ENCODE data around the gene SYCP1. TPM values are rescaled to one million over a fixed set of nuclear protein-coding genes. Genes with fewer than 3 reads are reported as not detected.

The SYCP1 gene
- total and polyA plus RNA-seq, 2 donors from 2014 or later, result not detected

- TF ChIP-seq CTCF (IDR thresholded peaks at IDR 0.05; ENCODE audit: borderline replicate concordance, extremely low read depth, insufficient read depth), result no peak
- no peak overlapping the region for H3K27ac ChIP-seq (ENCODE audit: low read depth in 2 of 2, low read length in 2 of 2)
- no peak overlapping the region for H3K4me3 ChIP-seq (ENCODE audit: low read length in 3 of 3)
- H3K9ac ChIP-seq (ENCODE audit: low read length in 3 of 3), result no peak overlapping the region
- DNase-seq, result no peak
- no peaks in the 10 kb centered on the region for H3K4me1 ChIP-seq (ENCODE audit: control insufficient read depth in 2 of 3, insufficient read depth in 2 of 3, low read depth in 1 of 3, low read length in 3 of 3)
- H3K36me3 ChIP-seq (ENCODE audit: control insufficient read depth in 2 of 3, insufficient read depth in 3 of 3, low read length in 3 of 3), result no peaks in the 10 kb centered on the region
- no peaks in the 10 kb centered on the region for H3K9me3 ChIP-seq (ENCODE audit: control insufficient read depth in 2 of 3, insufficient read depth in 1 of 3, low read length in 3 of 3)
- intact Hi-C loops (cut with DNase I), result no loop called here
- H3K27me3 ChIP-seq (ENCODE audit: control insufficient read depth, insufficient read depth, low read length), result no peaks in the 10 kb centered on the region
- no peak for FAIRE-seq
These were observed 71.9 kb downstream of the SYCP1 start for GRCh38 chr1:114926607-114927006.

GRCh38 chr1:114927401-114927800 lies 72.7 kb downstream of the SYCP1 start:
- Histone ChIP-seq H3K36me3 (ENCODE audit: control insufficient read depth in 2 of 3, insufficient read depth in 3 of 3, low read length in 3 of 3) (no peaks in the 10 kb centered on the region), H3K27ac (ENCODE audit: low read depth in 2 of 2, low read length in 2 of 2) (no peak overlapping the region), H3K4me3 (ENCODE audit: low read length in 3 of 3) (no peak overlapping the region), H3K27me3 (ENCODE audit: control insufficient read depth, insufficient read depth, low read length) (no peaks in the 10 kb centered on the region), H3K9me3 (ENCODE audit: control insufficient read depth in 2 of 3, insufficient read depth in 1 of 3, low read length in 3 of 3) (no peaks in the 10 kb centered on the region), H3K9ac (ENCODE audit: low read length in 3 of 3) (no peak overlapping the region), H3K4me1 (ENCODE audit: control insufficient read depth in 2 of 3, insufficient read depth in 2 of 3, low read depth in 1 of 3, low read length in 3 of 3) (no peaks in the 10 kb centered on the region)
- intact Hi-C loops (cut with DNase I), result no loop called here
- TF ChIP-seq CTCF (IDR thresholded peaks at IDR 0.05; ENCODE audit: borderline replicate concordance, extremely low read depth, insufficient read depth), result no peak
- FAIRE-seq (no peak), DNase-seq (no peak)

- DNase-seq (peak in 3 of 5 donors; percentile 14 to 21 (median 19)), FAIRE-seq (no peak)
- H3K27me3 ChIP-seq (ENCODE audit: control insufficient read depth, insufficient read depth, low read length), result no peaks in the 10 kb centered on the region
These were observed 101.9 kb downstream of the SYCP1 start for GRCh38 chr1:114956570-114956969.

More at GRCh38 chr1:114956570-114956969, 101.9 kb downstream of the SYCP1 start:
- Histone ChIP-seq H3K9me3 (ENCODE audit: control insufficient read depth in 2 of 3, insufficient read depth in 1 of 3, low read length in 3 of 3) (peaks cover 0 to 3% (median 0%) of the 10 kb centered on the region in 3 donors), H3K4me3 (ENCODE audit: low read length in 3 of 3) (no peak overlapping the region), H3K27ac (ENCODE audit: low read depth in 2 of 2, low read length in 2 of 2) (no peak overlapping the region), H3K36me3 (ENCODE audit: control insufficient read depth in 2 of 3, insufficient read depth in 3 of 3, low read length in 3 of 3) (no peaks in the 10 kb centered on the region), H3K9ac (ENCODE audit: low read length in 3 of 3) (no peak overlapping the region), H3K4me1 (ENCODE audit: control insufficient read depth in 2 of 3, insufficient read depth in 2 of 3, low read depth in 1 of 3, low read length in 3 of 3) (no peaks in the 10 kb centered on the region)
- TF ChIP-seq CTCF (IDR thresholded peaks at IDR 0.05; ENCODE audit: borderline replicate concordance, extremely low read depth, insufficient read depth), result peak; percentile 9
- intact Hi-C loops (cut with DNase I), result no loop called here

Measured in kidney (tissue), 14 donors.